GM23338 (cell line): ENCODE results near the gene SESN3. TPM values are rescaled to one million over a fixed set of nuclear protein-coding genes. Genes with fewer than 3 reads are reported as not detected.

Source experiments
- ATAC-seq: fragments of 200-7000 bp; cut with Tn5 transposase; 3 replicates; pipeline ENCODE4 v1.9.1; 2020
- DNase-seq: peaks from one replicate; pipeline ENCODE4 v3.0.0-alpha.2; 2015; ENCODE audit warnings: low spot score
- H2AFZ ChIP-seq: fragments of 200-600 bp; sonication (generic); 2 replicates; pipeline ENCODE4 v1.8.0; 2016; ENCODE audit warnings: antibody characterized with exemption, mild to moderate bottlenecking, moderate library complexity
- H3F3A ChIP-seq: fragments of 200-600 bp; sonication (generic); replicated peaks from 2 replicates; pipeline ENCODE4 v1.8.0; 2017; ENCODE audit warnings: antibody characterized with exemption, mixed run types, low read depth
- H3K27ac ChIP-seq: fragments of 200-600 bp; sonication (generic); 2 replicates; pipeline ENCODE4 v1.6.1; 2016; ENCODE audit warnings: low read depth
- H3K27me3 ChIP-seq: fragments of 200-600 bp; sonication (generic); 2 replicates; pipeline ENCODE4 v1.8.0; 2016; ENCODE audit warnings: mild to moderate bottlenecking, mixed run types, moderate library complexity; ENCODE audit not compliant: insufficient read depth
- H3K36me3 ChIP-seq: fragments of 200-600 bp; sonication (generic); 2 replicates; pipeline ENCODE4 v1.8.0; 2016; ENCODE audit warnings: mild to moderate bottlenecking; ENCODE audit not compliant: insufficient read depth
- H3K4me1 ChIP-seq: fragments of 200-600 bp; sonication (generic); 2 replicates; pipeline ENCODE4 v1.8.0; 2016; ENCODE audit warnings: mild to moderate bottlenecking, moderate library complexity; ENCODE audit not compliant: insufficient read depth
- H3K4me2 ChIP-seq: fragments of 200-600 bp; sonication (generic); 2 replicates; pipeline ENCODE4 v1.7.1; 2017; ENCODE audit warnings: mixed run types
- H3K4me3 ChIP-seq: fragments of 200-600 bp; sonication (generic); 2 replicates; pipeline ENCODE4 v1.6.1; 2016; ENCODE audit warnings: mixed run types
- H3K79me2 ChIP-seq: fragments of 200-600 bp; sonication (generic); replicated peaks from 2 replicates; pipeline ENCODE4 v1.8.0; 2017; ENCODE audit warnings: mild to moderate bottlenecking; ENCODE audit not compliant: insufficient read depth
- H3K9me2 ChIP-seq: fragments of 200-600 bp; sonication (generic); 2 replicates; pipeline ENCODE4 v1.8.0; 2017; ENCODE audit not compliant: insufficient read depth
- H4K20me1 ChIP-seq: fragments of 200-600 bp; sonication (generic); replicated peaks from 2 replicates; pipeline ENCODE4 v1.8.0; 2017; ENCODE audit warnings: mild to moderate bottlenecking; ENCODE audit not compliant: insufficient read depth
- H3K27ac Mint-ChIP-seq: 2 replicates; pipeline ENCODE4 v1.8.0; 2020; ENCODE audit warnings: inconsistent platforms, mild to moderate bottlenecking, moderate library complexity, mixed read lengths
- H3K27me3 Mint-ChIP-seq: 3 replicates; pipeline ENCODE4 v1.8.0; 2022; ENCODE audit warnings: low read depth, mild to moderate bottlenecking, moderate library complexity, mixed read lengths, inconsistent platforms; ENCODE audit not compliant: insufficient read depth, poor library complexity
- H3K36me3 Mint-ChIP-seq: 3 replicates; pipeline ENCODE4 v1.8.0; 2021; ENCODE audit warnings: low read depth, mild to moderate bottlenecking, inconsistent platforms, moderate library complexity, mixed read lengths
- H3K4me1 Mint-ChIP-seq: 3 replicates; pipeline ENCODE4 v1.8.0; 2020; ENCODE audit warnings: mild to moderate bottlenecking, inconsistent platforms, mixed read lengths
- H3K4me3 Mint-ChIP-seq: 3 replicates; pipeline ENCODE4 v1.8.0; 2021; ENCODE audit warnings: moderate library complexity, mild to moderate bottlenecking, inconsistent platforms, mixed read lengths
- H3K9me3 Mint-ChIP-seq: 3 replicates; pipeline ENCODE4 v1.8.0; 2020; ENCODE audit warnings: moderate library complexity, mild to moderate bottlenecking, inconsistent platforms, mixed read lengths
- CREB1 ChIP-seq: fragments of 250-450 bp; sonication (Bioruptor Pico); IDR thresholded peaks from 2 replicates; pipeline ENCODE4 v1.5.0; 2020; ENCODE audit warnings: low read depth, mild to moderate bottlenecking, moderate library complexity
- EZH2 ChIP-seq: fragments of 200-600 bp; sonication (generic); IDR thresholded peaks from one replicate; pipeline ENCODE4 v1.8.0; 2017; ENCODE audit warnings: antibody characterized with exemption, mild to moderate bottlenecking, low read depth; ENCODE audit not compliant: unreplicated experiment
- EZH2phosphoT487 ChIP-seq: fragments of 200-600 bp; sonication (generic); IDR thresholded peaks from one replicate; pipeline ENCODE4 v1.8.1; 2018; ENCODE audit warnings: antibody characterized with exemption; ENCODE audit not compliant: unreplicated experiment
- JUNB ChIP-seq: IDR thresholded peaks from one replicate; pipeline ENCODE4 v1.6.1; 2016; ENCODE audit warnings: antibody characterized with exemption; ENCODE audit not compliant: unreplicated experiment
- NANOG ChIP-seq: IDR thresholded peaks from 2 replicates; pipeline ENCODE4 v1.6.1; 2016; ENCODE audit warnings: antibody characterized with exemption, borderline replicate concordance
- POLR2AphosphoS5 ChIP-seq: IDR thresholded peaks from 2 replicates; pipeline ENCODE4 v1.6.1; 2016; ENCODE audit warnings: antibody characterized with exemption, low read depth
- STAT1 ChIP-seq: IDR thresholded peaks from one replicate; pipeline ENCODE4 v1.6.1; 2016; ENCODE audit warnings: antibody characterized with exemption; ENCODE audit not compliant: unreplicated experiment
- ZNF114 ChIP-seq: fragments of 250-450 bp; sonication (Bioruptor Pico); IDR thresholded peaks from 2 replicates; pipeline ENCODE4 v1.5.0; 2020; ENCODE audit warnings: mild to moderate bottlenecking, moderate library complexity
- ZNF331 ChIP-seq: fragments of 250-450 bp; sonication (Bioruptor Pico); IDR thresholded peaks from 2 replicates; pipeline ENCODE4 v1.5.0; 2020; ENCODE audit warnings: low read depth, mild to moderate bottlenecking, moderate library complexity
- polyA plus RNA-seq: library from polyadenylated mRNA; unstranded; fragments of >200 nt; fragmentation: Nextera tagmentation; extraction: Ambion mirVana; gene quantifications from 2 replicates; pipeline ENCODE4 v1.2.1, GENCODE V29; 2016
- total RNA-seq: library from RNA; depleted of rRNA; stranded (reverse); fragments of >200 nt; shearing (Covaris generic); gene quantifications from 2 replicates; pipeline ENCODE4 v1.2.3, GENCODE V29; 2014
- TF ChIP-seq, protein P1 (sequence below), 2 experiments: fragments of 200-600 bp in 1 of 2; sonication (generic) in 1 of 2; conservative IDR thresholded peaks; 2 replicates each; pipeline versions ENCODE4 v1.5.1 to v1.6.1; 2016 to 2017; ENCODE audit warnings: antibody characterized with exemption in 2 of 2, low read depth in 2 of 2, mild to moderate bottlenecking in 2 of 2, moderate library complexity in 1 of 2
- TF ChIP-seq, protein P2 (sequence below): IDR thresholded peaks from one replicate; pipeline ENCODE4 v1.6.1; 2018; ENCODE audit warnings: antibody characterized with exemption; ENCODE audit not compliant: unreplicated experiment
- TF ChIP-seq, protein P3 (sequence below): IDR thresholded peaks from 2 replicates; pipeline ENCODE4 v1.6.1; 2016; ENCODE audit warnings: antibody characterized with exemption
- TF ChIP-seq, protein P4 (sequence below): fragments of 250-450 bp; sonication (Bioruptor Pico); IDR thresholded peaks from 2 replicates; pipeline ENCODE4 v1.5.0; 2020; ENCODE audit warnings: mild to moderate bottlenecking, moderate library complexity

The SESN3 gene
- total and polyA plus RNA-seq, 2 experiments from 2014 or later, result 5.5 to 30.5 TPM

DNA sequence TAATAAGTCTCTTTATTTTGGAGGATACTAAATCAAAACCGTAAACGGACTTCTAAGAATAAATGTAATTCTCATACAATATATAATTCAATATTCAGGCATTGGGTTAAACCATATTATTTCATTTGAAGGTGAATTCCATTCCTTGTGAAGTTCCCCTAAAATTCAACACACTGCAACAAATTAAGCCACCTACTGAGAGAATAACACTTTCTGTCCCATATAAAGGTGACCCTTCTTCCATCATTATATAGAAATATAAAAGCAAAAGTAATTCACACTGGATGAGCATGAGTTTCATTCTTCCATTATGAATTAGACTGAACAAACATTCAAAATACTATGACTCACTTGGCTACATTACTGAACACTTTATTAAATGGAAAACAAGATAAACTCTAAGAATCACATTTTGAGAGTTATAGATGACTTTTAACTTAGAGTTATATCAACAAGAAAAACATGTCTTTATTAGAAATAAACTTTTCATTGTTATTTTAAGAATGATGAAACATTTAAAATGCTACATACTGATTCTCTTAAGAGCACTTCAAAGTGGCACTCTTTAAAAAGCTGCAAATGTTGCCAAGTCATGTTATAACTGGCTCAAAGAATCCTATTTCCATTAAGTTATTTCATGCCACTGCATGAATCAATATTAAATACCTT is 2.8 kb downstream of the SESN3 start:
- Histone ChIP-seq H3K4me1 (peaks cover 21% of the 10 kb centered on the region), H3K27ac (no peak overlapping the region), H2AFZ (no peak overlapping the region), H3F3A (no peaks in the 10 kb centered on the region), H3K27me3 (peaks cover 13% of the 10 kb centered on the region), H4K20me1 (no peaks in the 10 kb centered on the region), H3K9me2 (no peaks in the 10 kb centered on the region), H3K4me3 (no peak overlapping the region), H3K79me2 (peaks cover 59% of the 10 kb centered on the region), H3K36me3 (no peaks in the 10 kb centered on the region), H3K4me2 (peak overlapping the region; percentile 85)
- peaks cover 11% of the 10 kb centered on the region for H3K27me3 Mint-ChIP-seq
- DNase-seq, result no peak
- no peak for ATAC-seq
- no peaks in the 10 kb centered on the region for H3K36me3 Mint-ChIP-seq
- peak overlapping the region; percentile 47 for H3K4me3 Mint-ChIP-seq
- H3K9me3 Mint-ChIP-seq, result no peaks in the 10 kb centered on the region; the same call in 2 of the 3 replicates
- peaks cover 30% of the 10 kb centered on the region for H3K4me1 Mint-ChIP-seq
- no peak overlapping the region for H3K27ac Mint-ChIP-seq
- TF ChIP-seq POLR2AphosphoS5 (no peak), JUNB (no peak), ZNF114 (CRISPR knock-in tag) (no peak), NANOG (no peak), CREB1 (CRISPR knock-in tag) (no peak), EZH2phosphoT487 (no peak), ZNF331 (no peak), STAT1 (no peak), EZH2 (no peak)
- TF ChIP-seq, protein P1, sequence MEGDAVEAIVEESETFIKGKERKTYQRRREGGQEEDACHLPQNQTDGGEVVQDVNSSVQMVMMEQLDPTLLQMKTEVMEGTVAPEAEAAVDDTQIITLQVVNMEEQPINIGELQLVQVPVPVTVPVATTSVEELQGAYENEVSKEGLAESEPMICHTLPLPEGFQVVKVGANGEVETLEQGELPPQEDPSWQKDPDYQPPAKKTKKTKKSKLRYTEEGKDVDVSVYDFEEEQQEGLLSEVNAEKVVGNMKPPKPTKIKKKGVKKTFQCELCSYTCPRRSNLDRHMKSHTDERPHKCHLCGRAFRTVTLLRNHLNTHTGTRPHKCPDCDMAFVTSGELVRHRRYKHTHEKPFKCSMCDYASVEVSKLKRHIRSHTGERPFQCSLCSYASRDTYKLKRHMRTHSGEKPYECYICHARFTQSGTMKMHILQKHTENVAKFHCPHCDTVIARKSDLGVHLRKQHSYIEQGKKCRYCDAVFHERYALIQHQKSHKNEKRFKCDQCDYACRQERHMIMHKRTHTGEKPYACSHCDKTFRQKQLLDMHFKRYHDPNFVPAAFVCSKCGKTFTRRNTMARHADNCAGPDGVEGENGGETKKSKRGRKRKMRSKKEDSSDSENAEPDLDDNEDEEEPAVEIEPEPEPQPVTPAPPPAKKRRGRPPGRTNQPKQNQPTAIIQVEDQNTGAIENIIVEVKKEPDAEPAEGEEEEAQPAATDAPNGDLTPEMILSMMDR (conservative IDR thresholded peaks at IDR 0.05; ENCODE audit: low read depth in 2 of 2), result no peak
- TF ChIP-seq, protein P2, sequence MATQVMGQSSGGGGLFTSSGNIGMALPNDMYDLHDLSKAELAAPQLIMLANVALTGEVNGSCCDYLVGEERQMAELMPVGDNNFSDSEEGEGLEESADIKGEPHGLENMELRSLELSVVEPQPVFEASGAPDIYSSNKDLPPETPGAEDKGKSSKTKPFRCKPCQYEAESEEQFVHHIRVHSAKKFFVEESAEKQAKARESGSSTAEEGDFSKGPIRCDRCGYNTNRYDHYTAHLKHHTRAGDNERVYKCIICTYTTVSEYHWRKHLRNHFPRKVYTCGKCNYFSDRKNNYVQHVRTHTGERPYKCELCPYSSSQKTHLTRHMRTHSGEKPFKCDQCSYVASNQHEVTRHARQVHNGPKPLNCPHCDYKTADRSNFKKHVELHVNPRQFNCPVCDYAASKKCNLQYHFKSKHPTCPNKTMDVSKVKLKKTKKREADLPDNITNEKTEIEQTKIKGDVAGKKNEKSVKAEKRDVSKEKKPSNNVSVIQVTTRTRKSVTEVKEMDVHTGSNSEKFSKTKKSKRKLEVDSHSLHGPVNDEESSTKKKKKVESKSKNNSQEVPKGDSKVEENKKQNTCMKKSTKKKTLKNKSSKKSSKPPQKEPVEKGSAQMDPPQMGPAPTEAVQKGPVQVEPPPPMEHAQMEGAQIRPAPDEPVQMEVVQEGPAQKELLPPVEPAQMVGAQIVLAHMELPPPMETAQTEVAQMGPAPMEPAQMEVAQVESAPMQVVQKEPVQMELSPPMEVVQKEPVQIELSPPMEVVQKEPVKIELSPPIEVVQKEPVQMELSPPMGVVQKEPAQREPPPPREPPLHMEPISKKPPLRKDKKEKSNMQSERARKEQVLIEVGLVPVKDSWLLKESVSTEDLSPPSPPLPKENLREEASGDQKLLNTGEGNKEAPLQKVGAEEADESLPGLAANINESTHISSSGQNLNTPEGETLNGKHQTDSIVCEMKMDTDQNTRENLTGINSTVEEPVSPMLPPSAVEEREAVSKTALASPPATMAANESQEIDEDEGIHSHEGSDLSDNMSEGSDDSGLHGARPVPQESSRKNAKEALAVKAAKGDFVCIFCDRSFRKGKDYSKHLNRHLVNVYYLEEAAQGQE, result no peak
- TF ChIP-seq, protein P3, sequence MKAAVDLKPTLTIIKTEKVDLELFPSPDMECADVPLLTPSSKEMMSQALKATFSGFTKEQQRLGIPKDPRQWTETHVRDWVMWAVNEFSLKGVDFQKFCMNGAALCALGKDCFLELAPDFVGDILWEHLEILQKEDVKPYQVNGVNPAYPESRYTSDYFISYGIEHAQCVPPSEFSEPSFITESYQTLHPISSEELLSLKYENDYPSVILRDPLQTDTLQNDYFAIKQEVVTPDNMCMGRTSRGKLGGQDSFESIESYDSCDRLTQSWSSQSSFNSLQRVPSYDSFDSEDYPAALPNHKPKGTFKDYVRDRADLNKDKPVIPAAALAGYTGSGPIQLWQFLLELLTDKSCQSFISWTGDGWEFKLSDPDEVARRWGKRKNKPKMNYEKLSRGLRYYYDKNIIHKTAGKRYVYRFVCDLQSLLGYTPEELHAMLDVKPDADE, result no peak
- TF ChIP-seq, protein P4, sequence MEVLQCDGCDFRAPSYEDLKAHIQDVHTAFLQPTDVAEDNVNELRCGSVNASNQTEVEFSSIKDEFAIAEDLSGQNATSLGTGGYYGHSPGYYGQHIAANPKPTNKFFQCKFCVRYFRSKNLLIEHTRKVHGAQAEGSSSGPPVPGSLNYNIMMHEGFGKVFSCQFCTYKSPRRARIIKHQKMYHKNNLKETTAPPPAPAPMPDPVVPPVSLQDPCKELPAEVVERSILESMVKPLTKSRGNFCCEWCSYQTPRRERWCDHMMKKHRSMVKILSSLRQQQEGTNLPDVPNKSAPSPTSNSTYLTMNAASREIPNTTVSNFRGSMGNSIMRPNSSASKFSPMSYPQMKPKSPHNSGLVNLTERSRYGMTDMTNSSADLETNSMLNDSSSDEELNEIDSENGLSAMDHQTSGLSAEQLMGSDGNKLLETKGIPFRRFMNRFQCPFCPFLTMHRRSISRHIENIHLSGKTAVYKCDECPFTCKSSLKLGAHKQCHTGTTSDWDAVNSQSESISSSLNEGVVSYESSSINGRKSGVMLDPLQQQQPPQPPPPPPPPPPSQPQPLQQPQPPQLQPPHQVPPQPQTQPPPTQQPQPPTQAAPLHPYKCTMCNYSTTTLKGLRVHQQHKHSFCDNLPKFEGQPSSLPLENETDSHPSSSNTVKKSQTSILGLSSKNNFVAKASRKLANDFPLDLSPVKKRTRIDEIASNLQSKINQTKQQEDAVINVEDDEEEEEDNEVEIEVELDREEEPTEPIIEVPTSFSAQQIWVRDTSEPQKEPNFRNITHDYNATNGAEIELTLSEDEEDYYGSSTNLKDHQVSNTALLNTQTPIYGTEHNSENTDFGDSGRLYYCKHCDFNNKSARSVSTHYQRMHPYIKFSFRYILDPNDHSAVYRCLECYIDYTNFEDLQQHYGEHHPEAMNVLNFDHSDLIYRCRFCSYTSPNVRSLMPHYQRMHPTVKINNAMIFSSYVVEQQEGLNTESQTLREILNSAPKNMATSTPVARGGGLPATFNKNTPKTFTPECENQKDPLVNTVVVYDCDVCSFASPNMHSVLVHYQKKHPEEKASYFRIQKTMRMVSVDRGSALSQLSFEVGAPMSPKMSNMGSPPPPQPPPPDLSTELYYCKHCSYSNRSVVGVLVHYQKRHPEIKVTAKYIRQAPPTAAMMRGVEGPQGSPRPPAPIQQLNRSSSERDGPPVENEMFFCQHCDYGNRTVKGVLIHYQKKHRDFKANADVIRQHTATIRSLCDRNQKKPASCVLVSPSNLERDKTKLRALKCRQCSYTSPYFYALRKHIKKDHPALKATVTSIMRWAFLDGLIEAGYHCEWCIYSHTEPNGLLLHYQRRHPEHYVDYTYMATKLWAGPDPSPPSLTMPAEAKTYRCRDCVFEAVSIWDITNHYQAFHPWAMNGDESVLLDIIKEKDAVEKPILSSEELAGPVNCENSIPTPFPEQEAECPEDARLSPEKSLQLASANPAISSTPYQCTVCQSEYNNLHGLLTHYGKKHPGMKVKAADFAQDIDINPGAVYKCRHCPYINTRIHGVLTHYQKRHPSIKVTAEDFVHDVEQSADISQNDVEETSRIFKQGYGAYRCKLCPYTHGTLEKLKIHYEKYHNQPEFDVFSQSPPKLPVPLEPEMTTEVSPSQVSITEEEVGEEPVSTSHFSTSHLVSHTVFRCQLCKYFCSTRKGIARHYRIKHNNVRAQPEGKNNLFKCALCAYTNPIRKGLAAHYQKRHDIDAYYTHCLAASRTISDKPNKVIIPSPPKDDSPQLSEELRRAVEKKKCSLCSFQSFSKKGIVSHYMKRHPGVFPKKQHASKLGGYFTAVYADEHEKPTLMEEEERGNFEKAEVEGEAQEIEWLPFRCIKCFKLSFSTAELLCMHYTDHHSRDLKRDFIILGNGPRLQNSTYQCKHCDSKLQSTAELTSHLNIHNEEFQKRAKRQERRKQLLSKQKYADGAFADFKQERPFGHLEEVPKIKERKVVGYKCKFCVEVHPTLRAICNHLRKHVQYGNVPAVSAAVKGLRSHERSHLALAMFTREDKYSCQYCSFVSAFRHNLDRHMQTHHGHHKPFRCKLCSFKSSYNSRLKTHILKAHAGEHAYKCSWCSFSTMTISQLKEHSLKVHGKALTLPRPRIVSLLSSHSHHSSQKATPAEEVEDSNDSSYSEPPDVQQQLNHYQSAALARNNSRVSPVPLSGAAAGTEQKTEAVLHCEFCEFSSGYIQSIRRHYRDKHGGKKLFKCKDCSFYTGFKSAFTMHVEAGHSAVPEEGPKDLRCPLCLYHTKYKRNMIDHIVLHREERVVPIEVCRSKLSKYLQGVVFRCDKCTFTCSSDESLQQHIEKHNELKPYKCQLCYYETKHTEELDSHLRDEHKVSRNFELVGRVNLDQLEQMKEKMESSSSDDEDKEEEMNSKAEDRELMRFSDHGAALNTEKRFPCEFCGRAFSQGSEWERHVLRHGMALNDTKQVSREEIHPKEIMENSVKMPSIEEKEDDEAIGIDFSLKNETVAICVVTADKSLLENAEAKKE (CRISPR knock-in tag), result no peak
